K562 (cell line): ENCODE data around the gene ZNF474. TPM values are rescaled to one million over a fixed set of nuclear protein-coding genes. Genes with fewer than 3 reads are reported as not detected.

Experiments
- ATAC-seq: fragments of 200-7000 bp; cut with Tn5 transposase; 3 replicates; pipeline ENCODE4 v1.9.1; 2020; ENCODE audit warnings: moderate library complexity
- BruUV-seq: library from RNA; stranded (reverse); fragments of 400-500 nt; replicated peaks from 2 replicates; lab custom pipeline; 2021; lab: Mats Ljungman, UMichigan
- CTCF ChIA-PET: fragments of 300-600 bp; formaldehyde crosslinking; extraction: SDS; loops from one replicate; lab custom pipeline; 2021; ENCODE audit warnings: low intra/inter-chr PET ratio; lab: Yijun Ruan, JAX
- POLR2A ChIA-PET: fragments of 300-600, 350-650 bp; sonication (Branson Sonifier 250); formaldehyde crosslinking; extraction: SDS; loops from one replicate; lab custom pipeline; 2021; ENCODE audit warnings: antibody characterized with exemption, inconsistent platforms; lab: Yijun Ruan, JAX
- DNase-seq, 4 experiments: peaks; one replicate each; pipeline versions ENCODE4 v3.0.0 to v3.0.0-alpha.2; 2011 to 2018; ENCODE audit warnings: low spot score in 3 of 4, mixed read lengths in 3 of 4; ENCODE audit errors: extremely low read depth in 1 of 4
- FAIRE-seq: peaks from 2 replicates; lab custom pipeline; 2011; peaks lifted over from hg19 to GRCh38; lab: Jason Lieb, UNC
- H2AFZ ChIP-seq: 2 replicates; pipeline ENCODE4 v1.6.0; 2011; ENCODE audit warnings: low read depth, low read length, control low read depth, inconsistent platforms
- H3K27ac ChIP-seq: fragments of 200-600 bp; 3 replicates; pipeline ENCODE4 v1.8.0; 2011; ENCODE audit warnings: low read depth, mild to moderate bottlenecking, control low read depth, inconsistent platforms, low read length, moderate library complexity, mixed read lengths; ENCODE audit errors: extremely low read depth
- H3K27me3 ChIP-seq, 2 experiments: fragments of 300-600 bp in 1 of 2; 2 replicates in 1 of 2; 3 replicates in 1 of 2; pipeline versions ENCODE4 v1.6.0 to v1.8.0; 2011; ENCODE audit warnings: inconsistent platforms in 2 of 2, low read length in 2 of 2, mild to moderate bottlenecking in 1 of 2, mixed read lengths in 1 of 2, moderate library complexity in 1 of 2; ENCODE audit not compliant: control insufficient read depth in 2 of 2, insufficient read depth in 2 of 2
- H3K36me3 ChIP-seq: fragments of 300-600 bp; 3 replicates; pipeline ENCODE4 v1.8.0; 2011; ENCODE audit warnings: mild to moderate bottlenecking, low read length, inconsistent platforms; ENCODE audit not compliant: control insufficient read depth, insufficient read depth
- H3K4me1 ChIP-seq, 2 experiments: fragments of 200-600 bp in 1 of 2; replicated peaks in 1 of 2; 2 replicates in 1 of 2; 3 replicates in 1 of 2; pipeline versions ENCODE4 v1.5.1 to v1.8.0; 2011; ENCODE audit warnings: inconsistent platforms in 2 of 2, low read length in 2 of 2, mild to moderate bottlenecking in 1 of 2, mixed read lengths in 1 of 2, moderate library complexity in 1 of 2; ENCODE audit not compliant: control insufficient read depth in 2 of 2, insufficient read depth in 2 of 2
- H3K4me2 ChIP-seq: 2 replicates; pipeline ENCODE4 v1.6.1; 2011; ENCODE audit warnings: low read length, control low read depth, inconsistent platforms, mixed read lengths; ENCODE audit not compliant: insufficient read depth
- H3K4me3 ChIP-seq: fragments of 200-600 bp; sonication (generic), shearing (Covaris generic); 2 replicates; pipeline ENCODE4 v1.5.1; 2016; ENCODE audit warnings: control low read depth, inconsistent platforms
- H3K79me2 ChIP-seq: fragments of 200-600 bp; 3 replicates; pipeline ENCODE4 v1.8.0; 2011; ENCODE audit warnings: low read length, inconsistent platforms; ENCODE audit not compliant: control insufficient read depth, insufficient read depth
- H3K9ac ChIP-seq, 2 experiments: 2 replicates each; pipeline versions ENCODE4 v1.6.0 to v1.6.1; 2011; ENCODE audit warnings: low read depth in 2 of 2, low read length in 2 of 2, control low read depth in 1 of 2, inconsistent platforms in 1 of 2, mild to moderate bottlenecking in 1 of 2, mixed read lengths in 1 of 2; ENCODE audit not compliant: insufficient read depth in 1 of 2
- H3K9me1 ChIP-seq: one replicate; pipeline ENCODE4 v1.6.0; 2011; ENCODE audit warnings: inconsistent platforms, mild to moderate bottlenecking, low read length, moderate library complexity; ENCODE audit not compliant: control insufficient read depth, insufficient read depth
- H3K9me3 ChIP-seq: replicated peaks from 2 replicates; pipeline ENCODE4 v1.5.1; 2011; ENCODE audit warnings: low read depth, low read length, inconsistent platforms; ENCODE audit not compliant: control insufficient read depth, insufficient read depth
- H4K20me1 ChIP-seq: replicated peaks from 2 replicates; pipeline ENCODE4 v1.6.1; 2011; ENCODE audit warnings: low read length, inconsistent platforms, mixed read lengths; ENCODE audit not compliant: control insufficient read depth, insufficient read depth
- CEBPG ChIP-seq, 3 experiments: fragments of 200-800 bp in 1 of 3; sonication (Bioruptor generic) in 1 of 3; sonication (generic) in 1 of 3; formaldehyde crosslinking in 1 of 3; IDR thresholded peaks in 2 of 3; conservative IDR thresholded peaks in 1 of 3; 2 replicates each; pipeline versions ENCODE4 v1.6.1 to v1.8.0; 2016 to 2022; ENCODE audit warnings: missing compliant biosample characterization in 2 of 3, missing genetic modification characterization in 2 of 3, mild to moderate bottlenecking in 1 of 3, missing genetic modification reagents in 1 of 3
- ERF ChIP-seq: fragments of 450-650 bp; formaldehyde crosslinking; IDR thresholded peaks from 2 replicates; pipeline ENCODE4 v1.4.0; 2020; ENCODE audit warnings: mild to moderate bottlenecking, mixed read lengths
- GATAD2B ChIP-seq: fragments of 450-650 bp; IDR thresholded peaks from 2 replicates; pipeline ENCODE4 v1.6.1; 2017; ENCODE audit warnings: mild to moderate bottlenecking, borderline replicate concordance
- HEY1 ChIP-seq: fragments of 250-450 bp; sonication (Bioruptor Pico); IDR thresholded peaks from 2 replicates; pipeline ENCODE4 v1.5.0; 2020; ENCODE audit warnings: mild to moderate bottlenecking, moderate library complexity, borderline replicate concordance
- HNRNPH1 ChIP-seq: fragments of 200-400 bp; formaldehyde crosslinking; optimal IDR thresholded peaks from 2 replicates; pipeline ENCODE3; 2017; ENCODE audit warnings: low read depth, mild to moderate bottlenecking, low read length, moderate library complexity
- KAT7 ChIP-seq: sonication (generic); formaldehyde crosslinking; IDR thresholded peaks from 2 replicates; pipeline ENCODE4 v1.8.0; 2022; ENCODE audit warnings: missing genetic modification reagents, mild to moderate bottlenecking, borderline replicate concordance
- LEF1 ChIP-seq: fragments of 450-650 bp; IDR thresholded peaks from 2 replicates; pipeline ENCODE4 v1.6.1; 2016; ENCODE audit warnings: mild to moderate bottlenecking
- NRF1 ChIP-seq, 2 experiments: fragments of 450-650 bp; IDR thresholded peaks in 1 of 2; conservative IDR thresholded peaks in 1 of 2; 2 replicates each; pipeline ENCODE4 v1.6.1; 2014; ENCODE audit warnings: mild to moderate bottlenecking in 2 of 2
- RBM22 ChIP-seq: fragments of 200-400 bp; formaldehyde crosslinking; IDR thresholded peaks from 2 replicates; pipeline ENCODE4 v1.6.1; 2018; ENCODE audit warnings: low read length, low read depth; ENCODE audit not compliant: poor library complexity, severe bottlenecking
- SPI1 ChIP-seq: IDR thresholded peaks from 2 replicates; pipeline ENCODE4 v1.6.1; 2011; ENCODE audit warnings: low read depth, low read length, control low read depth, borderline replicate concordance
- SRSF3 ChIP-seq: fragments of 200-400 bp; formaldehyde crosslinking; IDR thresholded peaks from 2 replicates; pipeline ENCODE4 v1.6.1; 2016; ENCODE audit warnings: mild to moderate bottlenecking, low read length, moderate library complexity; ENCODE audit not compliant: insufficient read depth
- ZBTB1 ChIP-seq: sonication (generic); formaldehyde crosslinking; IDR thresholded peaks from 2 replicates; pipeline ENCODE4 v1.8.1; 2023; ENCODE audit warnings: missing genetic modification reagents, low read depth, mild to moderate bottlenecking, borderline replicate concordance
- ZFX ChIP-seq: sonication (generic); formaldehyde crosslinking; IDR thresholded peaks from 2 replicates; pipeline ENCODE4 v1.8.0; 2022; ENCODE audit warnings: mild to moderate bottlenecking, missing genetic modification reagents, moderate library complexity
- ZNF121 ChIP-seq: sonication (generic); formaldehyde crosslinking; conservative IDR thresholded peaks from 2 replicates; pipeline ENCODE4 v1.8.0; 2022; ENCODE audit warnings: missing genetic modification reagents
- ZNF253 ChIP-seq: fragments of 250-450 bp; sonication (Bioruptor Pico); conservative IDR thresholded peaks from 2 replicates; pipeline ENCODE4 v1.6.1; 2021; ENCODE audit warnings: mild to moderate bottlenecking
- ZNF445 ChIP-seq: fragments of 250-450 bp; sonication (Bioruptor Pico); IDR thresholded peaks from 2 replicates; pipeline ENCODE4 v1.4.0; 2020; ENCODE audit warnings: low read depth, mild to moderate bottlenecking, moderate library complexity
- ZNF699 ChIP-seq: fragments of 250-450 bp; sonication (Bioruptor Pico); IDR thresholded peaks from 2 replicates; pipeline ENCODE4 v1.8.0; 2021; ENCODE audit warnings: mild to moderate bottlenecking, moderate library complexity; ENCODE audit not compliant: insufficient replicate concordance
- ZNF75A ChIP-seq: fragments of 450-650 bp; formaldehyde crosslinking; IDR thresholded peaks from 2 replicates; pipeline ENCODE4 v1.4.0; 2020; ENCODE audit warnings: mild to moderate bottlenecking
- WGBS: fragments of 100-300 bp; shearing (Covaris generic); methylation state at CpG from one replicate; pipeline ENCODE4 v1.1.6; 2016; ENCODE audit warnings: low coverage, mixed read lengths; ENCODE audit not compliant: insufficient coverage; ENCODE audit errors: missing lambda C conversion rate; 5-methylcytosine and 5-hydroxymethylcytosine counted together
- in situ Hi-C: fragments of 300-500 bp; cut with MboI; formaldehyde crosslinking; loops from 4 replicates; pipeline ENCODE4 v1.15.0; 2018; ENCODE audit warnings: inconsistent platforms, mixed read lengths
- intact Hi-C: fragments of 100-400 bp; cut with micrococcal nuclease; formaldehyde crosslinking; loops from 2 replicates; pipeline ENCODE4 v1.14.2; 2022
- polyA plus RNA-seq, 8 experiments: library from polyadenylated mRNA; depleted of rRNA in 4 of 8; stranded (reverse) in 5 of 8; unstranded in 3 of 8; fragments of >200 nt; fragmentation: Nextera tagmentation in 2 of 8; fragmentation: Illumina TruSeq in 1 of 8; extraction: Ambion mirVana in 2 of 8; extraction: Trizol in 1 of 8; gene quantifications; 2 replicates each; pipeline versions ENCODE4 v1.2.1 to v1.2.3, GENCODE V29; 2011 to 2014; ENCODE audit warnings: inconsistent platforms in 1 of 8, missing spikeins in 1 of 8
- total RNA-seq, 7 experiments: library from RNA; depleted of rRNA in 6 of 7; stranded (reverse); fragments of >200 nt in 6 of 7; fragmentation: Illumina TruSeq in 2 of 7; extraction: Trizol in 2 of 7; gene quantifications; 2 replicates each; pipeline versions ENCODE4 v1.2.1 to v1.2.3, GENCODE V29; 2011 to 2021; ENCODE audit warnings: low replicate concordance in 1 of 7
- TF ChIP-seq, protein P1 (sequence below): fragments of 250-450 bp; sonication (Bioruptor Pico); IDR thresholded peaks from 2 replicates; pipeline ENCODE4 v1.9.0; 2021; ENCODE audit warnings: mild to moderate bottlenecking, inconsistent platforms
- TF ChIP-seq, protein P2 (sequence below): sonication (generic); formaldehyde crosslinking; IDR thresholded peaks from 2 replicates; pipeline ENCODE4 v1.8.0; 2023; ENCODE audit warnings: mild to moderate bottlenecking, missing genetic modification reagents

ZNF474 gene
- total and polyA plus RNA-seq, 9 of the 15 experiments (the other 6 are each of a cell fraction or from before 2014, with no cell fraction given): 0.16 to 0.62 (median 0.39) TPM

DNA sequence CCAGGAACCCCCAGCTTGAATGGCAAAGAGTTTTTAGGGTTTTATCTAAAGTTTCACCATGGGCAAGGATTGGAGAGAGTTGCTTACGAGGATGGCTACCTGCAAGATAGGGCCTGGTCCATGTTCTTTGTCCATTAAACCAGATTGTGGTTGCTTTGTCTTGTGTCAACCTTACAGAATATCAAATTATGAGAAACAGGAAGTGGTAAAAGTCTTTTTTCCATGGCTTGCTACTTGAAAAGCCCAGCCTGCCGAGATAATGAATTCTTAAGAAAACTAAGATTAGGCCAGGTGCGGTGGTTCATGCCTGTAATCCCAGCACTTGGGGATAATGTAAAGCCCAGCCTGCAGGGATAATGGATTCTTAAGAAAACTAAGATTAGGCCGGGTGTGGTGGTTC, 24.4 kb downstream of the ZNF474 start:
- WGBS: 48% methylated on average over 4 of the region's 4 CpGs
- FAIRE-seq (peak; percentile 26), DNase-seq (no peak), ATAC-seq (no peak)
- no peak overlapping the region for H3K4me3 ChIP-seq
- BruUV-seq: no TSS peak
- intact Hi-C loops (no loop called here), in situ Hi-C loops (no loop called here)
- no peaks in the 10 kb centered on the region for H4K20me1 ChIP-seq
- no peak overlapping the region for H3K27ac ChIP-seq
- H3K9ac ChIP-seq: no peak overlapping the region
- no peaks in the 10 kb centered on the region for H3K79me2 ChIP-seq
- CTCF ChIA-PET: no interaction called here
- no peaks in the 10 kb centered on the region for H3K9me1 ChIP-seq
- peak overlapping the region; percentile 25 for H2AFZ ChIP-seq
- no peaks in the 10 kb centered on the region for H3K36me3 ChIP-seq
- peaks cover 4 to 14% of the 10 kb centered on the region in 2 experiments; a peak in 3 of 5 replicates for H3K4me1 ChIP-seq
- H3K27me3 ChIP-seq: no peaks in the 10 kb centered on the region
- no peaks in the 10 kb centered on the region for H3K9me3 ChIP-seq
- POLR2A ChIA-PET: interaction anchor here (1.3 to 1.4 kb wide), 2 partner anchors 9 to 11 kb away, joined by 3 read pairs; no protein-coding TSS in a partner anchor
- no peak overlapping the region for H3K4me2 ChIP-seq
- TF ChIP-seq ZNF121 (no peak), NRF1 (conservative IDR thresholded peaks at IDR 0.05 in 1 of 2, IDR thresholded peaks at IDR 0.05 in 1 of 2) (no peak), ERF (CRISPR knock-in tag) (no peak), SPI1 (peak; percentile 82), CEBPG (CRISPR knock-in tag; IDR thresholded peaks at IDR 0.05) (no peak), CEBPG (tag; conservative IDR thresholded peaks at IDR 0.05 in 1 of 2, IDR thresholded peaks at IDR 0.05 in 1 of 2) (no peak), RBM22 (no peak), LEF1 (no peak), ZNF253 (no peak), ZBTB1 (no peak), GATAD2B (no peak), ZNF445 (CRISPR knock-in tag) (no peak), HEY1 (CRISPR knock-in tag) (no peak), ZNF75A (CRISPR knock-in tag) (no peak), ZFX (CRISPR knock-in tag) (0 out of 2 replicates have a peak, but pooled peaks have one; percentile 26), KAT7 (no peak), SRSF3 (no peak), HNRNPH1 (no peak), ZNF699 (CRISPR knock-in tag) (no peak)
- TF ChIP-seq, protein P1, sequence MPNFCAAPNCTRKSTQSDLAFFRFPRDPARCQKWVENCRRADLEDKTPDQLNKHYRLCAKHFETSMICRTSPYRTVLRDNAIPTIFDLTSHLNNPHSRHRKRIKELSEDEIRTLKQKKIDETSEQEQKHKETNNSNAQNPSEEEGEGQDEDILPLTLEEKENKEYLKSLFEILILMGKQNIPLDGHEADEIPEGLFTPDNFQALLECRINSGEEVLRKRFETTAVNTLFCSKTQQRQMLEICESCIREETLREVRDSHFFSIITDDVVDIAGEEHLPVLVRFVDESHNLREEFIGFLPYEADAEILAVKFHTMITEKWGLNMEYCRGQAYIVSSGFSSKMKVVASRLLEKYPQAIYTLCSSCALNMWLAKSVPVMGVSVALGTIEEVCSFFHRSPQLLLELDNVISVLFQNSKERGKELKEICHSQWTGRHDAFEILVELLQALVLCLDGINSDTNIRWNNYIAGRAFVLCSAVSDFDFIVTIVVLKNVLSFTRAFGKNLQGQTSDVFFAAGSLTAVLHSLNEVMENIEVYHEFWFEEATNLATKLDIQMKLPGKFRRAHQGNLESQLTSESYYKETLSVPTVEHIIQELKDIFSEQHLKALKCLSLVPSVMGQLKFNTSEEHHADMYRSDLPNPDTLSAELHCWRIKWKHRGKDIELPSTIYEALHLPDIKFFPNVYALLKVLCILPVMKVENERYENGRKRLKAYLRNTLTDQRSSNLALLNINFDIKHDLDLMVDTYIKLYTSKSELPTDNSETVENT (CRISPR knock-in tag): no peak
- TF ChIP-seq, protein P2, sequence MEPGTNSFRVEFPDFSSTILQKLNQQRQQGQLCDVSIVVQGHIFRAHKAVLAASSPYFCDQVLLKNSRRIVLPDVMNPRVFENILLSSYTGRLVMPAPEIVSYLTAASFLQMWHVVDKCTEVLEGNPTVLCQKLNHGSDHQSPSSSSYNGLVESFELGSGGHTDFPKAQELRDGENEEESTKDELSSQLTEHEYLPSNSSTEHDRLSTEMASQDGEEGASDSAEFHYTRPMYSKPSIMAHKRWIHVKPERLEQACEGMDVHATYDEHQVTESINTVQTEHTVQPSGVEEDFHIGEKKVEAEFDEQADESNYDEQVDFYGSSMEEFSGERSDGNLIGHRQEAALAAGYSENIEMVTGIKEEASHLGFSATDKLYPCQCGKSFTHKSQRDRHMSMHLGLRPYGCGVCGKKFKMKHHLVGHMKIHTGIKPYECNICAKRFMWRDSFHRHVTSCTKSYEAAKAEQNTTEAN (CRISPR knock-in tag): no peak
